Activated T-helper 1 cell treated with Interleukin-2 at 50 U/mL for 16 hours (primary cell): ENCODE data around the gene GAB1.

ENCODE experiments used
- DNase-seq: peaks from one replicate; pipeline ENCODE4 v3.0.0-alpha.2; 2020; ENCODE audit warnings: low read depth

Gene GAB1

DNA sequence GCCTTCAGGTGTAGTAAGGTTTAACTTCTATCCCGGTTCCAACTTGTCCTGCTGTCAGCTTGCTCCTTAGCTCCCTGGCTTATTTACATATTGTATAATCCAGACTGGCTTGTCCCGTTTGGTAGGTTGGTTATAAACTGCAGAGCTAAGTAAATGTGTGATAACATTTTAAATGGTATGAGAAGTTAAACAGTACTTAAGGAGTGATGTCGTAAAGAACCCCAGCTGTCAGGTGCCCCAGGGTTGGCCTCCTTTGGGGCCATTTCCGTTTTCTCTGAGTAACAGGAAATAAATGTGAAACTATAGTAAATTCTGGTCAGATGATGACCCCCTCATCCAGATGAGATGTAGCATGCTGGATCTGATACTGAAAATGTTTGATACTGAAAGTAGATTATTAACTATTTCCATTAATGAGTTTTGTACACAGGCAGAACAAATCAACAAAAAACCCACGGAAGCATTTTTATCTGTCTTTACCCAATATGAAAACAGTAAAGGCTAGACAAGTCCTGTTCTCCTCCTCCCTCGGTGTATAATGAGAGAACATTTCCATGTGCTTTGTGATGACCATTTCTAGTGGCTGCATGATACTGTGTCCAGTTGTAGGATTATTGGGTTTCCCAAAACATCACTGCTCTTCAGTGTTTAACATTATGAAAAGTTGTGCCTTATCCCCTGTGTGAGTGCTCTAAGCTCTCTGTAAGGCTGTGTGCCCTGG lies 22.4 kb downstream of the GAB1 start:
- no peak for DNase-seq

DNA sequence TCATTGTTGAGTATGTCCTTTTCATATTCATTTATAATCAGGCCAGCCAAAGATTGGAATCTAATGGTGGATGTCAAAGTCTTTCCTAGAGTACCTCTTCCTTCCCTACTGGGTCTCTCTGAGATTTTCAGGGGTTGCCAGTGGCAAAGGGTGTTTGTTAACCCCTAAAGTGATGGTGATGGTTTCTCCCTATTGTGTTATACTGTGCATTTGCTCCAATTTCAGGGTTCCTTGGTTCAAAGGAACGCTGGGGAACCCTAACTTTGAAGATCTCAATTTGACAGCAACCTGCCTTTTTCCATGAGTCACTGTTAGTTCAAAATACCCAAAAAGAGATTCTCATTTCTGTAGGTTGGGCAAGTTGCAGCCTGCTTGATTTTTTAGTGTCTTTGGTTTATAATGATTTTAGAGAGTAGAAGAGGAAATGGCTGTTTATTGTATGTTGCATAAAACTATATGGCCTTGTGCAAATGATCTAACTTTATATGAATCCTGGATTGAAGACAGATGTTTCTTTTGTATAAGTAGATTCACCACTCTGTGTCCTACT lies 23.0 kb downstream of the GAB1 start:
- no peak for DNase-seq

DNA sequence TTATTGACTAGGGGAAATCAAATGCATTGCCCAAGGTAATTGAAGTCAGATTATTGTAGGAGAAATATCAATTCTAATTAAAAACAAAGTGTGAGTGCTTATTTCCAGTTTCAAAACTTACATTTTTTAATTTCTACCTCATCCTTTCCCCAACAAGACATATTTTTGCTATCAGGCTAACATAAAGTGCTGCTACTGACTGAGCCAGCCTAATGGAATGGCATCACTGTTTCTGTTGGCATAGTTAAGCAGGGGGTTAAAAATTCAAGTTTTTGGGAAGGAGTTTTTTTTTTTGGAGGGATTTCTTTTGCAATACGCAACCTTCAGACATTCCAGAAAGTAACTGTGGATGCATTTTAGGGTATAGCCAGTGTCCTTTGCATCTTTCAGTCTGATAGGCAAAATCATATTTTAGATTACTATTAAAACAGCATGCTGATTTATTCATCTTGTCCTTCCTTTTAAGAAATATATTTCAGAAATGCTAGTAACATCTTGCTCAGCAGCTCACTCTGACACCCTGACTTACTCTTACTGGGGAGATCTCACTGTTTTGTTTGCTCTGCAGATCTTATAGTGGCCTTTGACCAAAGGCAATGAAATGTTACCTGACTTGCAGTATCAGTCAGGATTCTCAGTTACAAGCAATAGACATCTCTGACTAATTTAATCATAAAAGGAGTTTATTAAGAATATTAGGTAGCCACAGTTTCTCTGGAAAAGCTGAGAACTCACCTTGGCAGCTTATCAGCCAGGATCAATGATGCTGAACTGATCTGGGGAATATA lies 24.4 kb downstream of the GAB1 start:
- DNase-seq, result no peak

DNA sequence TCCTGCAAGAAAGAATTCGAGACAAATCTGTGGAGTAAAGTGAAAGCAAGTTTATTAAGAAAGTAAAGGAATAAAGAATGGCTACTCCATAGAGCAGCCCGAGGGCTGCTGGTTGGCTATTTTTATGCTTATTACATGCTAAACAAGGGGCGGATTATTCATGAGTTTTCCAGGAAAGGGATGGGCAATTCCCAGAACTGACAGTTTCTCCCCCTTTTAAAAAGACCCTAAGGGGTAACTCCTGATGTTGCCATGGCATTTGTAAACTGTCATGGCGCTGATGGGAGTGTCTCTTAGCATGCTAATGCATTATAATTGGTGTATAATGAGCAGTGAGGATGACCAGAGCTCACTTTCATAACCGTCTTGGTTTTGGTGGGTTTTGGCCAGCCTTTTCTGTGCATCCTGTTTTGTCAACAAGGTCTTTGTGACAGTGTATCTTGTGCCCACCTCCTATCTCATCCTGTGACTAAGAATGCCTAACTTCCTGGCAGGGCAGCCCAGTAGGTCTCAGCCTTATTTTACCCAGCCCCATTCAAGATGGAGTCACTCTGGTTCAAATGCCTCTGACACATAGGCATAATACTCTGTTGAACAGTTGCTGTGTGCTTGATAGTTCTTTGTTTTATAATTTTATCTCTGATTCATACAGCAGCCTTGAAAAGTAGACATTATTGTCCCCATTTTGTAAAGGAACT lies 25.8 kb downstream of the GAB1 start:
- DNase-seq, result no peak

DNA sequence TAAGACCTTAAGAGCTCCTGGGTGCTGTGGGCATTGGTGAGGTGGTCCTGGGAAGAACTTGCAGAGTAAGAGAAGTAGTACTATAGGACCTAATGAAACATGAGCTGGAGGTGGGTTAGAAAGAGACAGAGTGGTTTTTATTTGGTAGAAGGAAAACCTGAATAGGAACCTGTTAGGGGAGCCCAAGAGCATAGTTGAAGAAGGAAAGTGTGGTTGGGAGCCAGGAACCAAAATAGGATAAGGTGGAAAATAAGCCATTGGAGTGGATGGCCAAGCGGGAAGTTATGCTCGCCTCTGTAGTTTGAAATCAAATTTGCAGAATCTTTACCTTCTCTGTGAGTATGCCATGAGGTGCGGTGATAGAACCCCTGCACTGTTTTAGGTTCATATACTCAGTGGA lies 26.7 kb downstream of the GAB1 start:
- DNase-seq, result no peak

DNA sequence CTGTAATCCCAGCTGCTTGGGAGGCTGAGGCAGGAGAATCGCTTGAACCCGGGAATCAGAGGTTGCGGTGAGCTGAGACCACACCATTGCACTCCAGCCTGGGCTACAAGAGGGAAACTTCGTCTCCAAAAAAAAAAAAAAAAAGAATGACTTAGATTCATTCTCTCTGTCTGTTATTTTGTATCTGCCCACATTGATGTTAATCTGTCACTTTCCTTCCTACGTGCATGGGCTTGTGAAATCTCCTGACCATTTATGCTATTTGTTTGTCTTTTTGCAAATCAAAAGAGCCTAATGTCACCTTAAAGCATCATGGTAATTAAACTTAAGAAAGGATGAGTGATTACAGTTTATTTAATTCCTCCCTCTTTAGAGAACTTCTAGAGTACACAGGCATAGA lies 27.4 kb downstream of the GAB1 start:
- DNase-seq, result no peak

DNA sequence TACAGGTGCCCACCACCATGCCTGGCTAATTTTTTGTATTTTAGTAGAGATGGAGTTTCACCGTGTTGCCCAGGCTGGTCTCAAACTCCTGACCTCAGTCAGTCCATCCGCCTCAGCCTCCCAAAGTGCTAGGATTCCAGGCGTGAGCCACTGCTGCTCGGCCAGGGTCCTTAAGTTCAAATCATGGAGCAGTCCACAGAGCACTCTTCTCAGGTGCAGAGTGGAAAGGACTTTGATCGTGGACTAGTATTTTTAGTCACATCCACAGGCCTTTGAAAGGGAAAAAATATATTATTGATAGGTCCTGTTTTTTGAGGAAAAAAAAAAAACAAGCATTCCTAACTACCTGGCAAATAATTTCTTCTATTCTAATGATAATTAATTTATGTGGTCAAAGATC lies 31.2 kb downstream of the GAB1 start:
- no peak for DNase-seq

DNA sequence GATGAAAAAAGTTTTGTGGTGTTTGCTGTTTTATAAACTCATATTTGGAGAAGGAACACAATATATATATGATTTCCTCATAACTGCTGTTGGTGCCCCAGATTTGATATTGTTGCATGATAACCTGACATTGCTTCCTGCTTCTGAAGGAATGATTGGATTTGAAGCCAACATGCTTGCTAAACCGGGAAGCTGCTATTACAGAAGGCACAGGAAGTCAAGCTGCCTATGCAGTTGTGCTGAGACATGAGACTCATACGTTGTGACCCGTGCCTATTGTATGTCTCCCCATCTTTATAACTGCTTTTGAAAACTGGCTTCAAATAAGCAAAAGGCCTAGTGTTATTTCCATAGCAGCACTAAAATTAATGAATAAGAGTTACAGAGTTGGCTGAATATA lies 32.9 kb downstream of the GAB1 start:
- DNase-seq, result no peak

DNA sequence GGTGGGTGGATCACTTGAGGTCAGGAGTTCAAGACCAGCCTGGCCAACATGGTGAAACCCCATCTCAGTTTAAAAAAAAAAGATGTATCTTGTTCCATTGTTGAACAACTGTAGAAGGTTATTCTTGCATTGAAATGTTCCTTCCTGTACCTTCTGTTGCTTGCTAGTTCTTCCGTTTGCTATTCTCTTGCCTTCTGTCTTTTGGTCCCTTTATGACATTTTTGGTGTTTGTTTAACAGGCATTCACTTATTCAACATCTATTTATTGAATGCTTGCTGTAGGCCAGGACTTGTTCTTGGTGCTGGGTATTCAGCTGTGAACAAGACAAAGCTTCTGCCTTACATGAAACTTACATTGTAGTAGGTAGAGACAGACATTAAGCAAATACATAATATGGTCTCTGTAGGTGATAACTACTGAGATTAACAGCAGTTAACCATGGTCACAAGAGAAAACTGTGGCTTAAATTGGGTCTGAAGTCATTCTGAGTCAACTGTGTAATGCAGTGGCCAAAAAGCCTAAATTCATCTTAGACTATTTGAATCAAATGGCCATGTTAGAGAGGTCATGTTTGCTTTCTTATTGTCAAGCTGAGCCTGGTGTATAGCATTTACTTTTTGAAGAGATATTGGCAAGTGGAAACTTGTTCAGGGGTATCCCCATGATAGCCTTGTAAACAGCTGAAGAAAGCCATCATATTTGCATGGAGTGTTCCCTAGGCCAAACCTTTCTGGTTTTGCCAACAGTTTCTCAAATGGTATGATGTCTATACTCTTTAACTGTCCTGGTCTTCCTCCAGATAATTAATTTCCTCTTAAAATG lies 35.6 kb downstream of the GAB1 start:
- no peak for DNase-seq

DNA sequence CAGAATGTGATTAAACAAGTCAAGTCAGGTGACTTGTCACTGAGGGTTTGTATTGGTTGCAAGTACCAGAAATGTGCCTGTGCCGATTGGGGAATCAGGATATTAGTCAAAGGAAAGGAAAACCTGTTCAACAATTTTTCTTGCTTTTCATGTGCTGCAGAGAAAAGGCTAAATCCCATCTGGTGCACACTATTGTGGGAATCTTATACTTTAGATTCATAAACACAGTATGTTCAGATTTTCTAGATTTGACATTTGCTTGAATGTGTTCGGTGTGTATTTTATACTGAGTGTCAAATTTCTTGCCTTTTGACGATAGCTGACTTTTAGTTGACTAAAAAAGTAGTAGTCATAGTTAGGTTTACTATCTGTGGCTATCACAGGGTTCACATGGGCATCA lies 37.6 kb downstream of the GAB1 start:
- DNase-seq, result no peak

DNA sequence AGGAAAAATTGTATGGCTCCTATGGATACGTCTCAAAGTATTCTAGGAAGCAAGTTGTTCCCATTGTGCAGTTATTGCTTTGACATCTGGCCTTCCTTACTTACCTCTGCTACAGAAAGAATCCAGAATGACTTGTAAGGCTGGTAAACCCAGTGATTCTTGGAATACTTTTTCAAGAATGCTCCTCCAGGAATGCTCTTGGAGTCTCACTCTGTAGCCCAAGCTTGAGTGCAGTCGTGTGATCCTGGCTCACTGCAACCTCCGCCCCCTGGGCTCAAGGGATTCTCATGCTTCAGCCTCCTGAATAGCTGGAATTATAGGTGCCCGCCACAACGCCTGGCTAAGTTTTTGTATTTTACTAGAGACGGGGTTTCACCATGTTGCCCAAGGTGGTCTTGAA lies 38.1 kb downstream of the GAB1 start:
- no peak for DNase-seq

DNA sequence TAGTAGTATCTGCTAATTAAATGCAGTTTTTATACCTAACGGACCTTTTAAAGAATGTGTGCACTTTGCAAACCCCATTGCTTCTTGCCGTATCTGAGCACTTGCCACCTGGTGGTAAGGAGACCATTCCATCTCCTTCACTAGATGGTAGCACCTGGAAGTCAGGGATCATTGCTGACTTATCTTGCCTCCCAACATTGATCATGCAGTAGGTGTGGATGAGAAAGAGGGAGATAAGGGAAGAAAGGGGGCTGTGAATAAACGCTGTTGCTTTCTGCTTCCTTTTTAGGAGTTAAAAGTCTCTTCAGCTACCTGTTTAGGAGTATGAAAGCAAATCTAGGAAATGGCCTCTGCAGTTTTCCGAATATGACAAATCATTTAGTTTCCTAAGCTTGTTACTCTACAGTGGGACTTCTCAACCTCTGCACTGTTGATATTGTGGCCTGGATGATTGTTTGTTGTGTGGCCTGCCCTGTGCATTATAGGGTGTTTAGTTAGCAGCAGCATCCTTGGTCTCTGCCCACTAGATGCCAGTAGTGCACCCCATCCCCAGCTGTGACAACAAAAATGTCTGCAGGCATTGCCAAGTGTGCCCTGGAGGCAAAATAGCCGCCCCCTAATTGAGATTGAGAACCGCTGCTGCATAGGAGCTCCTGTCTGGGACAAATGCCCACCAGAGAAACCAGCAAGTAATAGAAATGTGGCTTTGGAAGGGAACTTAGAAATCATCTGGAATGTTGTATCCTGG lies 38.8 kb downstream of the GAB1 start:
- DNase-seq, result no peak

DNA sequence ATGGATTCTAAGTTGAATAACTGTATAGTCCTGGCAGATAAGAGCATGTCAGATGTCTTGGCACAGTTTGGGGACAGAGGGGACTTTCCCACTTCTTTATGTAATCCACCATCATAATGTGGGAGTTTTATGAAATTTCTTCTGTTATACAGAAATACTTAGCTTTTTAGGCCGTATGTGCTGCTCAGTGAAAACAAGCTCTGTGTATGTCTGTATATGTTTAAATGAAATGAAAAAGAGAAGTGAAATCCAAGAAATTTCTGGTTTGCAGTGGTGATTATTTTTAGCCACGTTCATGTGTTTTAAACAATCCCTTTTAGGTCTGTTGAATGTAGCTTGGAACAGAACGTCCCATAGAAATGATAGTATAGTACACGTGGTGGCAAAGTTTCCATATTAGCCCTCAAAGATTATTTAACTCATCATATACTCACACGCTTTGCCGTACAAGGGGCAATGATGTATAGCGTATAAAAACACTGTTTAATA lies 41.0 kb downstream of the GAB1 start:
- DNase-seq, result no peak

DNA sequence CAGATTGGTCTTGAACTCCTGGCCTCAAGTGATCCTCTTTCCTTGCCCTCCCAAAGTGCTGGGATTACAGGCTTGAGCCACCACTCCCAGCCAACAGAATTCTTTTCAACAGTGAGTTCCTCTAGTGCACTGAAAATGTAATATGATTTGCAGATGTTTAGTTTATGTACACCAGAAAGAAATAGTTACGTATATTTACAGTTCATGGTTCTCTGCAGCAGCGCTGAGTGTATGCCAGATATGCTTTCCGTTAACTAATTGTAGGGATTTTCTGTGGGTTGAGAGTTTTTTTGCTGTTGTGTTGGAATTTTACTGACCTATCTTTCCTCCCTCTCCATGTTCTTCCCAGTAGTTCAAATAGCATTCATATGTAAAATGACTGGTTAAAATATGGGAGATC lies 44.0 kb downstream of the GAB1 start:
- no peak for DNase-seq

DNA sequence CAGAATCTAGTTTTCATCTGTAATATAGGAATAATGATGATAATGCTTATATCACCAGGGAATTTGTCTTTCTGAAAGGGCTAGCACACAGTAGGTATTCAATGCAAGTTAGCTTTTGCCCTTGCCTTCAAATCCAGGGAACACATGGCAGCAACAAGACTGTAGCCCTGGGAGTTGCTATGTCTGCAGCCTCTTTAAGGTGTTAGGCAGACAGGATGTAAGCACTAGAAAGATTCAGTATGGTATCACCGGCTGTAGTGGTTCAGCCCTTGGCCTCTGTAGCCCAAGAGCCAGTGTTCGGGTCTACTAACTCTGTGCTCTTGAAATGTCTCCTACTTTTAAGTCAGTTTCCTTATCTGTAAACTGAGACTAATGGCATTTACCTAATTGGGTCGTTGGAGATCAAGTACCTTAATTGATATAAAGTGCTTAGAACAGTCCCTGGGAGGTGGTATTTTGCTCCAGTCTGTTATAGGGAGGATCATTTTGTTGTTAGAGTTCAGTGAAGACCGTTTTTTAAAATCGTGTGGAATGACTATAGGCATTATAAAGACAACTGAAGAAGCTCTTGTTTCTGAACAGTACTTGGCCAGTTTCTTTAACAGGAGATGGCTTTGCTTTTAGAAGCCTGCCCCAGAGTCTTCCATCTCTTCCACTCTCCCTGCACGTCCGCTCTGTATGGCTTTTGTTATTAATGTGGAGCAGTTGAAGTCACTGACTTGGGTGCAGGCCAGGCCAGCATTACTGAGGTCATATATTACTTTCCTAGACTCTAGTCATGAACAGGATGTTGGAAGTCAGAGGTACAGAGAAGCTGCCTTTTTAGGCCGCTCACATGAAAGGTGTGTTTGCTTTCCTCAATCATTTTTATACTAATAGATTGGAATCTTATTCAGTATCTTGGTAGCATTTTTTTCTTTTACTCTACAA lies 44.8 kb downstream of the GAB1 start:
- DNase-seq, result no peak

DNA sequence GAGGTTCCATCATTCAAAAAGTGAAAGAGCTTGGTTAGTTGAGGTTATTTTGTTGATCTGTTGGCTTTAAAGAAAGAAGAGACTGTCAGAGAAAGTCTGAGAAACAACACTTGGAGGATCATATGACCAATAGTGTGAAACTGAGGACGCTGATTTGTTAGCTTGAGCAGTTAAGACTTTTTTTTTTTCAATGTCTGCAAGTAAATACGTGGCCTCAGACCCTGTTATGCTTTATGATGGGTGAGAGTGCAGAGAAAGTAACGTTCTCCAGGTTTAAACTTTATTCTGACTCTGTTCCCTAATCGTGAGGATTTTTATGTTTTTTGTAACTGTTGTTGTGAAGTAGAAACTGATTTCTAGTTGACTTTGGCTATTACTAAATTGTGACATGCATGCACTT lies 45.9 kb downstream of the GAB1 start:
- no peak for DNase-seq

DNA sequence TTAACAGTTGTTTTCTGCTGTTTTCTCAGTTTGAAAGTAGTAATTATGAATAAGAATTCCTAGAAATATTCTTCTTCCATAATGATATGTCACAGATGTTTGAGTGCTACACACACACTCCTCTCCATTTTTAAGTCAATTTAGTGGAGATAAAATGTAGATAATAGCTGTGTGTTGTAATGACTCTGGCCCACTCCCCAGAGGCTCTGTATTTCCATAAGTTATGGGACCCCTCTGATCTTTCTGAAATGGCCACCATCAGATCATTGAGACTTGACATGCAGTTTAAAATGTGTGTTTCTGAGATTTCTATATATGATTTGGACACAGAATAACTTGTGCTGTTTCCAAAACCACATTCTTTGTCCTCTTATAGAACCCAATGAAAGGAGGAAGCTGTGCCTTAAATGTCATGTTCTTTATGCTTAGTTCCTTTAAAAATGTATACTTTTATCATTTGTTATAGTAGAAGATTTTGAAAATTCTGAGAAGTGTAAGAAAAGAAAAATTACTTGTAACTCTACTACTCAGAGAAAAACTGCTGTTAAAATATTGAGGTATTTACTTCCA lies 46.4 kb downstream of the GAB1 start:
- no peak for DNase-seq

DNA sequence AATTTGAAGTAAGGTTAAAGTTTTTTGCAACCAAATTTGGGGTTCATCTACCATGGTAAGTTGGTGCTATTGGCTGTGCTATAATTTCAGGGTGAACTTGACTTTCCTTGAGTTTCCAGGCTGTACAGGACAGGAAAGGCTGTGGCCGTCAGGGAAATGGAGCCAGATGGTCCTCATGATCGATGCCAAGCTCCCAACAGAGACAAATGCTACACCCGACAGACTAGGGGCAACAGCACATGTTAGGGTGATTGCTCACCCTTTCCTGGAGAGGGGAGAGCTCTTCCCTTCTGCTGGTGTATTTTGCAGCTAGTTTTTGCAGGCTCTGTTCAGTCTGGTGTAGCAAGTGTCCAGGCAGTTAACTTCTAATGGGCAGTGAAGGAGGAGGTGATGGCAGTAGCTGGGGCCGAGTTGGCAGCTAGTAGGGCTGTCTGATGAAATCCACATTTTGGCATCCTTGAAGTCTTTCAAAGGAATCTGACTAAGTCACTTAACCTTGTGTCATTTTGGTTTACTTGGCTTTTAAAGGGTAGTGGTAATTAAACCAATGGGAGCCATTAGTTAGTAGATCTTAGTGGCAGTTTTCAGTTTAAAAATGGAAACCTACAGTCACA lies 47.8 kb downstream of the GAB1 start:
- DNase-seq, result no peak

DNA sequence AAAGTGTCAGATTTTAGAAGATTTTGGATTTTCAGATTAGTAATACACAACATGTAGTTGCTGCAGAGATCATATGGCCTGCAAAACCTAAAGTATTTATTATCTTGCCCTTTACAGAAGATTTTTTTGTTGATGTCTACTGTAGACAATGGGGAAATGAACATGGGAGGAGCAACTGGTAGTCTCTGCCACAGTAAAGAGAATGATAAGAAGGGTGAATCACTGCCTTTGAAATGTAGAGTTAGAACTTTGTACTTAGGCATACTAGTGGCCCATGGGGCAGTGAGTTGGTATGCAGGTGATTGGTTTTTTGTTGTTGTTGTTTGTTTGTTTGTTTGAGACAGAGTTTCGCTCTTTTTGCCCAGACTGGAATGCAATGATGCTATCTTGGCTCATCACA lies 50.1 kb downstream of the GAB1 start:
- no peak for DNase-seq
